Neural cell (in vitro differentiated cells): ENCODE measurements around the gene SORL1-AS1.

Source experiments
- H2AFZ ChIP-seq: fragments of 200-600, 300-800 bp; sonication (generic), shearing (Covaris generic); 2 replicates; pipeline ENCODE4 v1.6.0; 2014; ENCODE audit warnings: low read depth, mild to moderate bottlenecking, antibody characterized with exemption, low read length, moderate library complexity
- H3F3A ChIP-seq: fragments of 200-600 bp; shearing (Covaris generic); 2 replicates; pipeline ENCODE4 v1.6.1; 2016; ENCODE audit warnings: mild to moderate bottlenecking, moderate library complexity, mixed read lengths, antibody characterized with exemption, low read length; ENCODE audit not compliant: insufficient read depth, poor library complexity, severe bottlenecking
- H3K27ac ChIP-seq: fragments of 200-600, 300-800 bp; sonication (generic), shearing (Covaris generic); 2 replicates; pipeline ENCODE4 v1.5.1; 2014; ENCODE audit warnings: mild to moderate bottlenecking, low read length, moderate library complexity
- H3K27me3 ChIP-seq: fragments of 300-800, 200-600 bp; sonication (generic), shearing (Covaris generic); 2 replicates; pipeline ENCODE4 v1.6.0; 2014; ENCODE audit warnings: mild to moderate bottlenecking, low read depth, low read length, moderate library complexity; ENCODE audit not compliant: insufficient read depth
- H3K36me3 ChIP-seq: fragments of 300-800, 200-600 bp; sonication (generic), shearing (Covaris generic); 2 replicates; pipeline ENCODE4 v1.5.1; 2014; ENCODE audit warnings: mild to moderate bottlenecking, antibody characterized with exemption, low read length, moderate library complexity; ENCODE audit not compliant: insufficient read depth
- H3K4me2 ChIP-seq: fragments of 300-800, 200-600 bp; sonication (generic), shearing (Covaris generic); 2 replicates; pipeline ENCODE4 v1.6.0; 2014; ENCODE audit warnings: mild to moderate bottlenecking, low read length
- H3K4me3 ChIP-seq: fragments of 300-800, 200-600 bp; sonication (generic), shearing (Covaris generic); 2 replicates; pipeline ENCODE4 v1.5.1; 2014; ENCODE audit warnings: mild to moderate bottlenecking, low read length, moderate library complexity
- H3K79me2 ChIP-seq: fragments of 200-600 bp; shearing (Covaris generic); replicated peaks from 2 replicates; pipeline ENCODE4 v1.6.0; 2014; ENCODE audit warnings: mild to moderate bottlenecking, low read length, moderate library complexity; ENCODE audit not compliant: insufficient read depth
- H3K9ac ChIP-seq: fragments of 300-800, 200-600 bp; sonication (generic), shearing (Covaris generic); 2 replicates; pipeline ENCODE4 v1.6.1; 2016; ENCODE audit warnings: mild to moderate bottlenecking, low read length, mixed read lengths
- H3K9me2 ChIP-seq: fragments of 200-600 bp; shearing (Covaris generic); 2 replicates; pipeline ENCODE4 v1.6.1; 2016; ENCODE audit warnings: mild to moderate bottlenecking, low read length, mixed read lengths; ENCODE audit not compliant: insufficient read depth
- H3K9me3 ChIP-seq: fragments of 200-600, 300-800 bp; sonication (generic), shearing (Covaris generic); 2 replicates; pipeline ENCODE4 v1.6.1; 2016; ENCODE audit warnings: mild to moderate bottlenecking, mixed run types, low read length, moderate library complexity, mixed read lengths
- H4K20me1 ChIP-seq: fragments of 200-600 bp; shearing (Covaris generic); 2 replicates; pipeline ENCODE4 v1.6.1; 2016; ENCODE audit warnings: mild to moderate bottlenecking, mixed run types; ENCODE audit not compliant: insufficient read depth
- EP300 ChIP-seq: fragments of 450-650 bp; conservative IDR thresholded peaks from 2 replicates; pipeline ENCODE4 v1.6.1; 2014; ENCODE audit warnings: antibody characterized with exemption, mild to moderate bottlenecking, moderate library complexity; ENCODE audit not compliant: poor library complexity, severe bottlenecking
- EZH2 ChIP-seq: fragments of 200-600, 300-800 bp; shearing (Covaris generic), sonication (generic); IDR thresholded peaks from 2 replicates; pipeline ENCODE4 v1.6.1; 2014; ENCODE audit warnings: antibody characterized with exemption, low read length, borderline replicate concordance, mild to moderate bottlenecking; ENCODE audit not compliant: insufficient read depth, poor library complexity, severe bottlenecking
- MXI1 ChIP-seq: fragments of 450-650 bp; conservative IDR thresholded peaks from 2 replicates; pipeline ENCODE4 v1.6.1; 2014; ENCODE audit warnings: antibody characterized with exemption, mild to moderate bottlenecking; ENCODE audit not compliant: poor library complexity, severe bottlenecking
- POLR2AphosphoS5 ChIP-seq: IDR thresholded peaks from 2 replicates; pipeline ENCODE4 v1.6.1; 2012
- RAD21 ChIP-seq: fragments of 450-650 bp; conservative IDR thresholded peaks from 2 replicates; pipeline ENCODE4 v1.6.1; 2014; ENCODE audit warnings: antibody characterized with exemption, mild to moderate bottlenecking, moderate library complexity
- SMC3 ChIP-seq: fragments of 450-650 bp; conservative IDR thresholded peaks from 2 replicates; pipeline ENCODE4 v1.6.1; 2014; ENCODE audit warnings: antibody characterized with exemption, mild to moderate bottlenecking, moderate library complexity; ENCODE audit not compliant: poor library complexity
- TAF1 ChIP-seq: IDR thresholded peaks from 2 replicates; pipeline ENCODE4 v1.6.1; 2012; ENCODE audit warnings: low read depth
- TF ChIP-seq, protein P1 (sequence below): IDR thresholded peaks from 2 replicates; pipeline ENCODE4 v1.6.1; 2012; ENCODE audit warnings: borderline replicate concordance
- TF ChIP-seq, protein P2 (sequence below): fragments of 450-650 bp; IDR thresholded peaks from 2 replicates; pipeline ENCODE4 v1.5.1; 2014; ENCODE audit warnings: antibody characterized with exemption, mild to moderate bottlenecking, moderate library complexity; ENCODE audit not compliant: poor library complexity, severe bottlenecking

Gene SORL1-AS1

DNA sequence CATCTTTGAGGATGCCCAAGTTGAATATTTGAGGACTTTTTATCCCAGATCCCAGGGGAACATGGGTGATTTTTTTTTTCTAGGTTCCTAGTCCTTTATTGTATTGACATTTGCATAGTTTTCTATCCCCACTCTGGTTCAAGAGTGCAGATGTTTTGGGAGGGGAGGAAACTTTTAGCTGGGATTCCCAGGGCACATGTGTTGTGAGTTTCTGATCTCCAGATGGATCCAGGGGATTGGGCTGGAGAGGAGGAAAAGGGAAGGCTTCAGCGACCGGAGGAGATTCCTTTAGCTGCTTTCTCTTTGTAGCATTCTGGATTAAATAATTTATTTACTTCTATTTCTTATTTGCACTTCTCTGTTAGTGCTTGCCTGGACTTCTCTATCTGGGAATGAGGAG is 14.7 kb upstream of the SORL1-AS1 start:
- H3F3A ChIP-seq: no peaks in the 10 kb centered on the region
- no peak overlapping the region for H3K9ac ChIP-seq
- no peaks in the 10 kb centered on the region for H3K9me2 ChIP-seq
- no peaks in the 10 kb centered on the region for H4K20me1 ChIP-seq
- no peak overlapping the region for H3K4me2 ChIP-seq
- H3K79me2 ChIP-seq: no peaks in the 10 kb centered on the region
- no peak overlapping the region for H3K4me3 ChIP-seq
- TF ChIP-seq, protein P1, sequence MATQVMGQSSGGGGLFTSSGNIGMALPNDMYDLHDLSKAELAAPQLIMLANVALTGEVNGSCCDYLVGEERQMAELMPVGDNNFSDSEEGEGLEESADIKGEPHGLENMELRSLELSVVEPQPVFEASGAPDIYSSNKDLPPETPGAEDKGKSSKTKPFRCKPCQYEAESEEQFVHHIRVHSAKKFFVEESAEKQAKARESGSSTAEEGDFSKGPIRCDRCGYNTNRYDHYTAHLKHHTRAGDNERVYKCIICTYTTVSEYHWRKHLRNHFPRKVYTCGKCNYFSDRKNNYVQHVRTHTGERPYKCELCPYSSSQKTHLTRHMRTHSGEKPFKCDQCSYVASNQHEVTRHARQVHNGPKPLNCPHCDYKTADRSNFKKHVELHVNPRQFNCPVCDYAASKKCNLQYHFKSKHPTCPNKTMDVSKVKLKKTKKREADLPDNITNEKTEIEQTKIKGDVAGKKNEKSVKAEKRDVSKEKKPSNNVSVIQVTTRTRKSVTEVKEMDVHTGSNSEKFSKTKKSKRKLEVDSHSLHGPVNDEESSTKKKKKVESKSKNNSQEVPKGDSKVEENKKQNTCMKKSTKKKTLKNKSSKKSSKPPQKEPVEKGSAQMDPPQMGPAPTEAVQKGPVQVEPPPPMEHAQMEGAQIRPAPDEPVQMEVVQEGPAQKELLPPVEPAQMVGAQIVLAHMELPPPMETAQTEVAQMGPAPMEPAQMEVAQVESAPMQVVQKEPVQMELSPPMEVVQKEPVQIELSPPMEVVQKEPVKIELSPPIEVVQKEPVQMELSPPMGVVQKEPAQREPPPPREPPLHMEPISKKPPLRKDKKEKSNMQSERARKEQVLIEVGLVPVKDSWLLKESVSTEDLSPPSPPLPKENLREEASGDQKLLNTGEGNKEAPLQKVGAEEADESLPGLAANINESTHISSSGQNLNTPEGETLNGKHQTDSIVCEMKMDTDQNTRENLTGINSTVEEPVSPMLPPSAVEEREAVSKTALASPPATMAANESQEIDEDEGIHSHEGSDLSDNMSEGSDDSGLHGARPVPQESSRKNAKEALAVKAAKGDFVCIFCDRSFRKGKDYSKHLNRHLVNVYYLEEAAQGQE: no peak
- TF ChIP-seq POLR2AphosphoS5: no peak
- TF ChIP-seq, protein P2, sequence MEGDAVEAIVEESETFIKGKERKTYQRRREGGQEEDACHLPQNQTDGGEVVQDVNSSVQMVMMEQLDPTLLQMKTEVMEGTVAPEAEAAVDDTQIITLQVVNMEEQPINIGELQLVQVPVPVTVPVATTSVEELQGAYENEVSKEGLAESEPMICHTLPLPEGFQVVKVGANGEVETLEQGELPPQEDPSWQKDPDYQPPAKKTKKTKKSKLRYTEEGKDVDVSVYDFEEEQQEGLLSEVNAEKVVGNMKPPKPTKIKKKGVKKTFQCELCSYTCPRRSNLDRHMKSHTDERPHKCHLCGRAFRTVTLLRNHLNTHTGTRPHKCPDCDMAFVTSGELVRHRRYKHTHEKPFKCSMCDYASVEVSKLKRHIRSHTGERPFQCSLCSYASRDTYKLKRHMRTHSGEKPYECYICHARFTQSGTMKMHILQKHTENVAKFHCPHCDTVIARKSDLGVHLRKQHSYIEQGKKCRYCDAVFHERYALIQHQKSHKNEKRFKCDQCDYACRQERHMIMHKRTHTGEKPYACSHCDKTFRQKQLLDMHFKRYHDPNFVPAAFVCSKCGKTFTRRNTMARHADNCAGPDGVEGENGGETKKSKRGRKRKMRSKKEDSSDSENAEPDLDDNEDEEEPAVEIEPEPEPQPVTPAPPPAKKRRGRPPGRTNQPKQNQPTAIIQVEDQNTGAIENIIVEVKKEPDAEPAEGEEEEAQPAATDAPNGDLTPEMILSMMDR: no peak
- no peak for TF ChIP-seq EZH2
- no peak for TF ChIP-seq EP300
- no peak for TF ChIP-seq MXI1
- no peak for TF ChIP-seq RAD21
- no peak for TF ChIP-seq SMC3
- no peak for TF ChIP-seq TAF1
- no peaks in the 10 kb centered on the region for H3K9me3 ChIP-seq
- no peak overlapping the region for H3K27ac ChIP-seq
- no peaks in the 10 kb centered on the region for H3K27me3 ChIP-seq
- no peak overlapping the region for H2AFZ ChIP-seq
- no peaks in the 10 kb centered on the region for H3K36me3 ChIP-seq

DNA sequence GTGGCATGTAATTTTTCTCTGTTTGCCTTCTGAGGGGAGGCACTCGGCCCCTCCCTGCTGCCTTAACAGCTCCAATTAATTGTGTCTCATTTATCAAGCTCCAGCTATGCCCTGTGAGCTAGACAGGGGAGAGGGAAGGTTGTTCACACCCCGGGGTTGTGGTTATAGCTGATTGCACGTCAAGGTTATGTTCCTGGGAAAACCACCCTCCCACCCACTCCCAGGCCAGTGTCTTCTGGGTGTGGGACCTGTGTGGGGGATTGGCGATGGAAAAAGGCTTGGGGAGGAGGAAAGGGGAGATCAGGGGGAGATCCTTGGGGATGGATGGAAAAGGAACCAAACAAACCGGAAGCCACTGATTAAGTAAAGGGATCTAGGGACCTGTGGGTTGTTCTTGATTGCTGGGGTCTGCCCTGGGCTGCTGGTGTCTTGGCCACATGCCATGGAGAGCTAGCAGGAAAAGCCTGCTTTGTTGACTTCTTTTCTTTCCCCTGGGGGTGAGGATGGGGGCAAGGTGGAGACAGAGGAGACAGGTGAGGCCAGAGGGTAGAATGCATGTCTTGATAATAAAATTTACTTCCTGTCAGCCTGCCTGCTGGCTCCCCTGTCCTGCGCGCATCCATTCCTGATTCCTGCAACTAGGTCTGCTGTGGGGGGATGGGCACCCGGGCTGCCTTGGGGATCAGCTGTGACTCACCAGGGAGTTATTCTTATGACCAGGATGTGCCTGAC is 13.5 kb upstream of the SORL1-AS1 start:
- no peak overlapping the region for H3K4me3 ChIP-seq
- no peaks in the 10 kb centered on the region for H4K20me1 ChIP-seq
- H3K9me3 ChIP-seq: no peaks in the 10 kb centered on the region
- TF ChIP-seq EP300: no peak
- TF ChIP-seq, protein P2: no peak
- TF ChIP-seq, protein P1: no peak
- TF ChIP-seq EZH2: no peak
- TF ChIP-seq SMC3: no peak
- TF ChIP-seq RAD21: no peak
- TF ChIP-seq MXI1: no peak
- TF ChIP-seq TAF1: no peak
- TF ChIP-seq POLR2AphosphoS5: no peak
- no peaks in the 10 kb centered on the region for H3F3A ChIP-seq
- H3K27ac ChIP-seq: no peak overlapping the region
- H3K9ac ChIP-seq: no peak overlapping the region
- H2AFZ ChIP-seq: no peak overlapping the region
- H3K9me2 ChIP-seq: no peaks in the 10 kb centered on the region
- H3K4me2 ChIP-seq: no peak overlapping the region
- H3K36me3 ChIP-seq: no peaks in the 10 kb centered on the region
- H3K79me2 ChIP-seq: no peaks in the 10 kb centered on the region
- H3K27me3 ChIP-seq: no peaks in the 10 kb centered on the region
